K562 (cell line): Measurements from ENCODE around the gene WDR27. TPM values are rescaled to one million over a fixed set of nuclear protein-coding genes. Genes with fewer than 3 reads are reported as not detected.

ENCODE experiments used
- ATAC-seq: fragments of 200-7000 bp; cut with Tn5 transposase; 3 replicates; pipeline ENCODE4 v1.9.1; 2020; ENCODE audit warnings: moderate library complexity
- BruUV-seq: library from RNA; stranded (reverse); fragments of 400-500 nt; replicated peaks from 2 replicates; lab custom pipeline; 2021; lab: Mats Ljungman, UMichigan
- CTCF ChIA-PET: fragments of 300-600 bp; formaldehyde crosslinking; extraction: SDS; loops from one replicate; lab custom pipeline; 2021; ENCODE audit warnings: low intra/inter-chr PET ratio; lab: Yijun Ruan, JAX
- POLR2A ChIA-PET: fragments of 300-600, 350-650 bp; sonication (Branson Sonifier 250); formaldehyde crosslinking; extraction: SDS; loops from one replicate; lab custom pipeline; 2021; ENCODE audit warnings: antibody characterized with exemption, inconsistent platforms; lab: Yijun Ruan, JAX
- DNase-seq, 4 experiments: peaks; one replicate each; pipeline versions ENCODE4 v3.0.0 to v3.0.0-alpha.2; 2011 to 2018; ENCODE audit warnings: low spot score in 3 of 4, mixed read lengths in 3 of 4; ENCODE audit errors: extremely low read depth in 1 of 4
- FAIRE-seq: peaks from 2 replicates; lab custom pipeline; 2011; peaks lifted over from hg19 to GRCh38; lab: Jason Lieb, UNC
- H2AFZ ChIP-seq: 2 replicates; pipeline ENCODE4 v1.6.0; 2011; ENCODE audit warnings: low read depth, low read length, control low read depth, inconsistent platforms
- H3K27ac ChIP-seq: fragments of 200-600 bp; 3 replicates; pipeline ENCODE4 v1.8.0; 2011; ENCODE audit warnings: low read depth, mild to moderate bottlenecking, control low read depth, inconsistent platforms, low read length, moderate library complexity, mixed read lengths; ENCODE audit errors: extremely low read depth
- H3K27me3 ChIP-seq, 2 experiments: fragments of 300-600 bp in 1 of 2; 2 replicates in 1 of 2; 3 replicates in 1 of 2; pipeline versions ENCODE4 v1.6.0 to v1.8.0; 2011; ENCODE audit warnings: inconsistent platforms in 2 of 2, low read length in 2 of 2, mild to moderate bottlenecking in 1 of 2, mixed read lengths in 1 of 2, moderate library complexity in 1 of 2; ENCODE audit not compliant: control insufficient read depth in 2 of 2, insufficient read depth in 2 of 2
- H3K36me3 ChIP-seq: fragments of 300-600 bp; 3 replicates; pipeline ENCODE4 v1.8.0; 2011; ENCODE audit warnings: mild to moderate bottlenecking, low read length, inconsistent platforms; ENCODE audit not compliant: control insufficient read depth, insufficient read depth
- H3K4me1 ChIP-seq, 2 experiments: fragments of 200-600 bp in 1 of 2; replicated peaks in 1 of 2; 2 replicates in 1 of 2; 3 replicates in 1 of 2; pipeline versions ENCODE4 v1.5.1 to v1.8.0; 2011; ENCODE audit warnings: inconsistent platforms in 2 of 2, low read length in 2 of 2, mild to moderate bottlenecking in 1 of 2, mixed read lengths in 1 of 2, moderate library complexity in 1 of 2; ENCODE audit not compliant: control insufficient read depth in 2 of 2, insufficient read depth in 2 of 2
- H3K4me2 ChIP-seq: 2 replicates; pipeline ENCODE4 v1.6.1; 2011; ENCODE audit warnings: low read length, control low read depth, inconsistent platforms, mixed read lengths; ENCODE audit not compliant: insufficient read depth
- H3K4me3 ChIP-seq: fragments of 200-600 bp; sonication (generic), shearing (Covaris generic); 2 replicates; pipeline ENCODE4 v1.5.1; 2016; ENCODE audit warnings: control low read depth, inconsistent platforms
- H3K79me2 ChIP-seq: fragments of 200-600 bp; 3 replicates; pipeline ENCODE4 v1.8.0; 2011; ENCODE audit warnings: low read length, inconsistent platforms; ENCODE audit not compliant: control insufficient read depth, insufficient read depth
- H3K9ac ChIP-seq, 2 experiments: 2 replicates each; pipeline versions ENCODE4 v1.6.0 to v1.6.1; 2011; ENCODE audit warnings: low read depth in 2 of 2, low read length in 2 of 2, control low read depth in 1 of 2, inconsistent platforms in 1 of 2, mild to moderate bottlenecking in 1 of 2, mixed read lengths in 1 of 2; ENCODE audit not compliant: insufficient read depth in 1 of 2
- H3K9me1 ChIP-seq: one replicate; pipeline ENCODE4 v1.6.0; 2011; ENCODE audit warnings: inconsistent platforms, mild to moderate bottlenecking, low read length, moderate library complexity; ENCODE audit not compliant: control insufficient read depth, insufficient read depth
- H3K9me3 ChIP-seq: replicated peaks from 2 replicates; pipeline ENCODE4 v1.5.1; 2011; ENCODE audit warnings: low read depth, low read length, inconsistent platforms; ENCODE audit not compliant: control insufficient read depth, insufficient read depth
- H4K20me1 ChIP-seq: replicated peaks from 2 replicates; pipeline ENCODE4 v1.6.1; 2011; ENCODE audit warnings: low read length, inconsistent platforms, mixed read lengths; ENCODE audit not compliant: control insufficient read depth, insufficient read depth
- CCNT2 ChIP-seq: IDR thresholded peaks from 2 replicates; pipeline ENCODE4 v1.6.1; 2011; ENCODE audit warnings: borderline replicate concordance, low read depth, mild to moderate bottlenecking, moderate library complexity, mixed read lengths, low read length; ENCODE audit not compliant: insufficient read length; ENCODE audit errors: extremely low read depth
- CHCHD3 ChIP-seq: fragments of 250-450 bp; sonication (Bioruptor Pico); IDR thresholded peaks from 2 replicates; pipeline ENCODE4 v2.1.2; 2022; ENCODE audit warnings: mild to moderate bottlenecking
- MTA3 ChIP-seq: fragments of 450-650 bp; formaldehyde crosslinking; IDR thresholded peaks from 2 replicates; pipeline ENCODE4 v1.6.1; 2017; ENCODE audit warnings: mild to moderate bottlenecking, borderline replicate concordance
- RBM25 ChIP-seq: fragments of 200-400 bp; formaldehyde crosslinking; IDR thresholded peaks from 2 replicates; pipeline ENCODE4 v1.6.1; 2018; ENCODE audit warnings: low read length, low read depth, moderate library complexity; ENCODE audit not compliant: severe bottlenecking
- REST ChIP-seq, 2 experiments: fragments of 450-650 bp; formaldehyde crosslinking in 1 of 2; IDR thresholded peaks; 2 replicates each; pipeline versions ENCODE4 v1.4.0 to v1.6.1; 2014 to 2020; ENCODE audit warnings: mild to moderate bottlenecking in 2 of 2, borderline replicate concordance in 1 of 2, low read depth in 1 of 2
- ZEB2 ChIP-seq: fragments of 450-650 bp; IDR thresholded peaks from 2 replicates; pipeline ENCODE4 v1.6.1; 2016
- WGBS: fragments of 100-300 bp; shearing (Covaris generic); methylation state at CpG from one replicate; pipeline ENCODE4 v1.1.6; 2016; ENCODE audit warnings: low coverage, mixed read lengths; ENCODE audit not compliant: insufficient coverage; ENCODE audit errors: missing lambda C conversion rate; 5-methylcytosine and 5-hydroxymethylcytosine counted together
- in situ Hi-C: fragments of 300-500 bp; cut with MboI; formaldehyde crosslinking; loops from 4 replicates; pipeline ENCODE4 v1.15.0; 2018; ENCODE audit warnings: inconsistent platforms, mixed read lengths
- intact Hi-C: fragments of 100-400 bp; cut with micrococcal nuclease; formaldehyde crosslinking; loops from 2 replicates; pipeline ENCODE4 v1.14.2; 2022
- polyA plus RNA-seq, 8 experiments: library from polyadenylated mRNA; depleted of rRNA in 4 of 8; stranded (reverse) in 5 of 8; unstranded in 3 of 8; fragments of >200 nt; fragmentation: Nextera tagmentation in 2 of 8; fragmentation: Illumina TruSeq in 1 of 8; extraction: Ambion mirVana in 2 of 8; extraction: Trizol in 1 of 8; gene quantifications; 2 replicates each; pipeline versions ENCODE4 v1.2.1 to v1.2.3, GENCODE V29; 2011 to 2014; ENCODE audit warnings: inconsistent platforms in 1 of 8, missing spikeins in 1 of 8
- total RNA-seq, 7 experiments: library from RNA; depleted of rRNA in 6 of 7; stranded (reverse); fragments of >200 nt in 6 of 7; fragmentation: Illumina TruSeq in 2 of 7; extraction: Trizol in 2 of 7; gene quantifications; 2 replicates each; pipeline versions ENCODE4 v1.2.1 to v1.2.3, GENCODE V29; 2011 to 2021; ENCODE audit warnings: low replicate concordance in 1 of 7

Gene WDR27
- total and polyA plus RNA-seq, 9 of the 15 experiments (the other 6 are each of a cell fraction or from before 2014, with no cell fraction given): 4.3 to 77.2 (median 22.7) TPM

- no peak for ATAC-seq
- FAIRE-seq: no peak
- BruUV-seq: no TSS peak
- no peak for TF ChIP-seq CCNT2
- no peak for TF ChIP-seq MTA3
- TF ChIP-seq ZEB2: no peak
- TF ChIP-seq REST (IDR thresholded peaks at IDR 0.05; ENCODE audit: borderline replicate concordance): no peak
- no peak for TF ChIP-seq REST (CRISPR knock-in tag; IDR thresholded peaks at IDR 0.05; ENCODE audit: low read depth)
- TF ChIP-seq CHCHD3 (CRISPR knock-in tag): no peak
- TF ChIP-seq RBM25: no peak
- Histone ChIP-seq H3K4me2 (no peak overlapping the region), H3K36me3 (peaks cover 67% of the 10 kb centered on the region), H3K4me1 (no peaks in the 10 kb centered on the region; a peak in 1 of 5 replicates), H3K9ac (no peak overlapping the region), H2AFZ (no peak overlapping the region), H3K9me3 (no peaks in the 10 kb centered on the region), H3K27ac (no peak overlapping the region), H3K9me1 (no peaks in the 10 kb centered on the region), H3K27me3 (no peaks in the 10 kb centered on the region), H3K79me2 (no peaks in the 10 kb centered on the region), H3K4me3 (no peak overlapping the region), H4K20me1 (no peaks in the 10 kb centered on the region)
- no peak for DNase-seq
- ChIA-PET CTCF (no interaction called here), POLR2A (no interaction called here)
- 57% methylated on average over 7 of the region's 7 CpGs for WGBS
- intact Hi-C loops: no loop called here
- in situ Hi-C loops: no loop called here
These were observed 31.9 kb downstream of the WDR27 start for GRCh38 chr6:169669889-169670288.
